ENCODE measurements around the gene SDSL. TPM values are rescaled to one million over a fixed set of nuclear protein-coding genes. Genes with fewer than 3 reads are reported as not detected.

Gene SDSL
- total and polyA plus RNA-seq, 9 donors: 0.43 to 19.3 (median 3.7) TPM

- TF ChIP-seq EP300 (IDR thresholded peaks at IDR 0.05): no peak
- no peak for TF ChIP-seq POLR2A (IDR thresholded peaks at IDR 0.05)
- TF ChIP-seq CTCF (IDR thresholded peaks at IDR 0.05): no peak
- H3K4me1 ChIP-seq (ENCODE audit: insufficient read depth): no peaks in the 10 kb centered on the region
- intact Hi-C loops (cut with DNase I): no loop called here
- H3K9me3 ChIP-seq: no peaks in the 10 kb centered on the region
- H3K27me3 ChIP-seq: no peaks in the 10 kb centered on the region
- H3K36me3 ChIP-seq: no peaks in the 10 kb centered on the region
- WGBS, 3 donors: 62 to 73% (median 63%) methylated on average over 6 of the region's 6 CpGs
- no peak overlapping the region for H3K27ac ChIP-seq
- DNase-seq: no peak
- no peak overlapping the region for H3K4me3 ChIP-seq
Observed at GRCh38 chr12:113416091-113416754, 6.0 kb upstream of the SDSL start.

- Histone ChIP-seq H3K36me3 (no peaks in the 10 kb centered on the region), H3K9me3 (no peaks in the 10 kb centered on the region), H3K27me3 (no peaks in the 10 kb centered on the region), H3K27ac (no peak overlapping the region), H3K4me3 (no peak overlapping the region), H3K4me1 (ENCODE audit: insufficient read depth) (peaks cover 7% of the 10 kb centered on the region)
- DNase-seq: peak in 3 of 5 donors; percentile 34 to 68 (median 61)
- TF ChIP-seq POLR2A (IDR thresholded peaks at IDR 0.05) (no peak), CTCF (IDR thresholded peaks at IDR 0.05) (no peak), EP300 (IDR thresholded peaks at IDR 0.05) (no peak)
- intact Hi-C loops (cut with DNase I): no loop called here
- WGBS, 3 donors: 42 to 46% (median 42%) methylated on average over 13 of the region's 13 CpGs
Observed at GRCh38 chr12:113418213-113418879, 3.8 kb upstream of the SDSL start.

- TF ChIP-seq POLR2A (IDR thresholded peaks at IDR 0.05) (no peak), EP300 (IDR thresholded peaks at IDR 0.05) (no peak), CTCF (IDR thresholded peaks at IDR 0.05) (no peak)
- Histone ChIP-seq H3K9me3 (no peaks in the 10 kb centered on the region), H3K27me3 (no peaks in the 10 kb centered on the region), H3K4me1 (ENCODE audit: insufficient read depth) (peaks cover 7% of the 10 kb centered on the region), H3K36me3 (no peaks in the 10 kb centered on the region), H3K4me3 (no peak overlapping the region), H3K27ac (no peak overlapping the region)
- no peak for DNase-seq
- intact Hi-C loops (cut with DNase I): loop anchor here in 1 of 4 donors (10.0 kb wide), 1 partner anchor 116 kb away; no protein-coding TSS in a partner anchor
- WGBS, 3 donors: 41 to 65% (median 55%) methylated on average over 2 of the region's 2 CpGs
Observed at GRCh38 chr12:113420996-113421595, 1.1 kb upstream of the SDSL start.

- Histone ChIP-seq H3K9me3 (no peaks in the 10 kb centered on the region), H3K27ac (no peak overlapping the region), H3K4me3 (peak overlapping the region; percentile 31), H3K27me3 (no peaks in the 10 kb centered on the region), H3K4me1 (ENCODE audit: insufficient read depth) (peaks cover 7% of the 10 kb centered on the region), H3K36me3 (no peaks in the 10 kb centered on the region)
- intact Hi-C loops (cut with DNase I): loop anchor here in 1 of 4 donors (10.0 kb wide), 1 partner anchor 118 kb away; no protein-coding TSS in a partner anchor
- 36 to 50% (median 45%) methylated on average over 6 of the region's 6 CpGs for WGBS, 3 donors
- TF ChIP-seq CTCF (IDR thresholded peaks at IDR 0.05): no peak
- no peak for TF ChIP-seq EP300 (IDR thresholded peaks at IDR 0.05)
- no peak for TF ChIP-seq POLR2A (IDR thresholded peaks at IDR 0.05)
- DNase-seq: no peak
Observed at GRCh38 chr12:113422886-113423669, 898 bp downstream of the SDSL start.
